Ovary (tissue), 9 donors: Measurements from ENCODE around the gene PSMA1. TPM values are rescaled to one million over a fixed set of nuclear protein-coding genes. Genes with fewer than 3 reads are reported as not detected.
"Not testable (repeated sequence)": the region's sequence is repeated elsewhere in the genome, so short reads cannot be mapped to it uniquely, and the experiment has no call there.

ENCODE experiments used
- DNase-seq, 5 donors: peaks; one replicate each; pipeline ENCODE4 v3.0.0-alpha.2; 2019 to 2020
- H3K27ac ChIP-seq, 2 donors: fragments of 200-600 bp; one replicate each; pipeline versions ENCODE4 v1.5.1 to v1.8.0; 2019 to 2022
- H3K27me3 ChIP-seq: fragments of 200-600 bp; one replicate; pipeline ENCODE4 v1.8.0; 2022
- H3K36me3 ChIP-seq: fragments of 200-600 bp; sonication (generic); one replicate; pipeline ENCODE4 v1.5.1; 2019
- H3K4me1 ChIP-seq: one replicate; pipeline ENCODE4 v1.8.1; 2013; ENCODE audit warnings: mild to moderate bottlenecking, moderate library complexity; ENCODE audit not compliant: insufficient read depth
- H3K4me3 ChIP-seq: fragments of 200-600 bp; sonication (generic); one replicate; pipeline ENCODE4 v1.5.1; 2017
- H3K9me3 ChIP-seq, 2 donors: fragments of 200-600 bp in 1 of 2; sonication (generic) in 1 of 2; one replicate each; pipeline versions ENCODE4 v1.5.1 to v1.8.1; 2013 to 2019; ENCODE audit warnings: mild to moderate bottlenecking in 1 of 2, moderate library complexity in 1 of 2
- EP300 ChIP-seq: sonication (generic); formaldehyde crosslinking; IDR thresholded peaks from one replicate; pipeline ENCODE4 v1.6.1; 2017; ENCODE audit warnings: antibody characterized with exemption
- POLR2A ChIP-seq: fragments of 450-650 bp; IDR thresholded peaks from one replicate; pipeline ENCODE4 v1.6.1; 2017; ENCODE audit warnings: antibody characterized with exemption, mild to moderate bottlenecking, moderate library complexity
- WGBS, 3 donors: extraction: QIAGEN DNeasy Blood & Tissue Kit in 1 of 3; methylation state at CpG; one replicate each; pipeline versions ENCODE4 v1.1.5 to v1.1.7; 2013 to 2017; 5-methylcytosine and 5-hydroxymethylcytosine counted together
- intact Hi-C, 4 donors: fragments of 100-400 bp; cut with DNase I; formaldehyde crosslinking; loops; one replicate each; pipeline versions ENCODE4 v1.11.0 to v1.15.1; 2022 to 2023
- polyA plus RNA-seq, 2 donors: library from polyadenylated mRNA; stranded (reverse); fragments of 200-250 nt in 1 of 2; fragments of 350-450 nt in 1 of 2; fragmentation: Illumina TruSeq in 1 of 2; extraction: RNeasy Lipid Tissue Mini Kit (QIAGEN cat#74804) in 1 of 2; gene quantifications; one replicate each; pipeline ENCODE4 v1.2.3, GENCODE V29; 2013 to 2014
- total RNA-seq, 7 donors: library from RNA; depleted of rRNA in 2 of 7; stranded (reverse); fragments of >200 nt in 2 of 7; fragmentation: NEBNext Ultra II Directional in 3 of 7; extraction: Animal tissue kit (Norgen Biotek cat#: 25700) in 3 of 7; gene quantifications; one replicate each; pipeline versions ENCODE4 v1.1.0 to v1.2.4, GENCODE V29; 2016 to 2023
- TF ChIP-seq, protein P1 (sequence below), 3 donors: fragments of 450-650 bp in 2 of 3; fragments of 200-600 bp in 1 of 3; IDR thresholded peaks; one replicate each; pipeline versions ENCODE4 v1.5.1 to v1.8.0; 2016 to 2022; ENCODE audit warnings: antibody characterized with exemption in 3 of 3, mild to moderate bottlenecking in 1 of 3
- donor health status: DM: no; HTN: no; CAD: no; lungs with moderate emphysema.
- donor health status: DM: no; HTN: no; CAD: no.
- donor health status: Bipolar disorder and iron deficiency.
- donor health status: DM: yes; HTN: yes; CAD: no.
- donor health status: DM: no; HTN: no; CAD: no.
- donor health status: DM: yes; HTN: yes; CAD: no.

PSMA1 gene
- total and polyA plus RNA-seq, 9 donors: 67.1 to 134 (median 96.3) TPM

DNA sequence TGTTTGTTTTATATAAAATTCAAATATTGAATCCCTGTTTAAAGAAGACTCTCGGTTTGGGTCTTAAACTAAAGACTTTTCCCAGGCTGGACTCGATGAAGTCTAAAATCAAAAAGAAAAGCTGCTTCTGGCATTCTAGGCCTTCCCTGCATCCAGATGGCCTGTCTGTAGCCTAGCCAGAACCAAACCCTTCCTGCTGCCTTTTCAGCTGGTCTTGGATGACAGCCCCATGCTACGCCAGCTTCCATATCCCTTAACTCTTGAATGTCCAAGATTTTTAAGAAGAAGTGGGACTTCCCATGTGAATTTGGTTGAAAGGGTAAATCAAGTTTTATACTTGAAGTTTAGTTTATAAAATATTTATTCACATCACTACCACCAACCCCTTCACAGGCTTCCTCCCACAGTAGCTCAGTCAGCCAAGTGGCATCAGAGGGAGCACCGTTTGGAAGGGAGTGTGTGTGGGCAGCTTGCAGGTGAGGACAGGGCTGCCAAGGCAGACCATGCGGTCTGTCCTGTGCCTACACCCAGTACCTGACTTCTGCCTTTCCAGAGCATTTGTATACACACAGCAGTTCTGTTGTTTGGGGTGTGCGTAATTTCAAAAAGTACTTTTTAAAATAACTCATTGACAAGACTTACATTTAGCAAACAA, 18.2 kb upstream of the PSMA1 start:
- H3K27me3 ChIP-seq: no peaks in the 10 kb centered on the region
- no peak for DNase-seq
- H3K4me3 ChIP-seq: no peak overlapping the region
- H3K9me3 ChIP-seq: no peaks in the 10 kb centered on the region
- 64 to 66% (median 64%) methylated on average over 6 of the region's 6 CpGs for WGBS, 3 donors
- peaks cover 2% of the 10 kb centered on the region for H3K4me1 ChIP-seq
- H3K27ac ChIP-seq: no peak overlapping the region
- H3K36me3 ChIP-seq: no peaks in the 10 kb centered on the region
- TF ChIP-seq POLR2A (no peak), EP300 (no peak)
- TF ChIP-seq, protein P1, sequence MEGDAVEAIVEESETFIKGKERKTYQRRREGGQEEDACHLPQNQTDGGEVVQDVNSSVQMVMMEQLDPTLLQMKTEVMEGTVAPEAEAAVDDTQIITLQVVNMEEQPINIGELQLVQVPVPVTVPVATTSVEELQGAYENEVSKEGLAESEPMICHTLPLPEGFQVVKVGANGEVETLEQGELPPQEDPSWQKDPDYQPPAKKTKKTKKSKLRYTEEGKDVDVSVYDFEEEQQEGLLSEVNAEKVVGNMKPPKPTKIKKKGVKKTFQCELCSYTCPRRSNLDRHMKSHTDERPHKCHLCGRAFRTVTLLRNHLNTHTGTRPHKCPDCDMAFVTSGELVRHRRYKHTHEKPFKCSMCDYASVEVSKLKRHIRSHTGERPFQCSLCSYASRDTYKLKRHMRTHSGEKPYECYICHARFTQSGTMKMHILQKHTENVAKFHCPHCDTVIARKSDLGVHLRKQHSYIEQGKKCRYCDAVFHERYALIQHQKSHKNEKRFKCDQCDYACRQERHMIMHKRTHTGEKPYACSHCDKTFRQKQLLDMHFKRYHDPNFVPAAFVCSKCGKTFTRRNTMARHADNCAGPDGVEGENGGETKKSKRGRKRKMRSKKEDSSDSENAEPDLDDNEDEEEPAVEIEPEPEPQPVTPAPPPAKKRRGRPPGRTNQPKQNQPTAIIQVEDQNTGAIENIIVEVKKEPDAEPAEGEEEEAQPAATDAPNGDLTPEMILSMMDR (IDR thresholded peaks at IDR 0.05): no peak
- intact Hi-C loops: loop anchor here in 1 of 4 donors (10.0 kb wide), 1 partner anchor 366 kb away; no protein-coding TSS in a partner anchor

DNA sequence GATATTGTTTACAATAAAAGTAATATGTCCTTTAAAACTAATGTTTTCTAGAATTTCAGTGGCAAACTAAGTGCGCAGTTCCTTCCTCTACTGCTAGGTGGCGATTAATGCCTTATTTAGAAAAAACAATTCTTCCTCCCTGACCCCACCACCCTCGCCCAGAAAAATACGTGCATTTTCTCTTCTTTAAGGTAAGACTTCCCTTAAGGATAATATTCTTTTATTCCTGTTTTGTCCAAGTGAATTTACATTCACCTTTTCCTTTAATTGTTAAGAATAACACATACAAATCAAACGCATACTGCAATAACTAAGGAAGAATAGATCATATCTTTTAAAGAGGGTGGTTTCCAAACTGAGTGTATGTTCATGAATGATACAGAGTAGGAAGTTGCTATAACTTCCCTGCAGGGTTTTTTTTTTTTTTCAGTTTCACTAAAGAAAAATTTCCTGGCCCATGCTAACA, 17.0 kb upstream of the PSMA1 start:
- DNase-seq: peak in 1 of 5 donors; percentile 22
- 12 to 17% (median 13%) methylated on average over 5 of the region's 5 CpGs for WGBS, 3 donors
- H3K4me3 ChIP-seq: no peak overlapping the region
- H3K27me3 ChIP-seq: no peaks in the 10 kb centered on the region
- no peaks in the 10 kb centered on the region for H3K36me3 ChIP-seq
- H3K9me3 ChIP-seq: no peaks in the 10 kb centered on the region
- H3K4me1 ChIP-seq: peaks cover 2% of the 10 kb centered on the region
- H3K27ac ChIP-seq: no peak overlapping the region
- intact Hi-C loops: loop anchor here in 1 of 4 donors (10.0 kb wide), 1 partner anchor 368 kb away; no protein-coding TSS in a partner anchor
- no peak for TF ChIP-seq POLR2A
- TF ChIP-seq, protein P1 (IDR thresholded peaks at IDR 0.05): peak in 2 of 3 donors; percentile 44 to 46

DNA sequence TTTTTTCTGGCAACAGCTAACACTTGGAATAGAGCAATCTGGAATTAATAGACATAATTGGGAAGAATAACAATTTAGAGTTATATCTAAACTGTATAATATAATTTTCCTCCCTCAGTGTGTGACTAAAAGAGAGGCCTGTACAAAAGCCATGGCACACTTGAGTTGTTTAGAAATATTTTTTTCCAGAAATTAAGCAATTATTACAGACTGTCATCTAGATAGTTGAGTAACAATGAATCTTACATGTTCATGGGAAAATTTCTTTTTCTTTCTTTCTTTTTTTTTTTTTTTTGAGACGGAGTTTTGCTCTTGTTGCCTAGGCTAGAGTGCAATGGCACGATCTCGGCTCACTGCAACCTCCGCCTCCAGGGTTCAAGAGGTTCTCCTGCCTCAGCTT, 15.0 kb upstream of the PSMA1 start:
- 93 to 94% (median 93%) methylated on average over 4 of the region's 4 CpGs for WGBS, 3 donors
- not testable (repeated sequence) for H3K4me3 ChIP-seq, H3K9me3 ChIP-seq, H3K27me3 ChIP-seq, H3K27ac ChIP-seq, H3K36me3 ChIP-seq, H3K4me1 ChIP-seq, DNase-seq
- intact Hi-C loops: loop anchor here in 1 of 4 donors (10.0 kb wide), 1 partner anchor 370 kb away; no protein-coding TSS in a partner anchor

GRCh38 chr11:14529951-14530350, 9.8 kb upstream of the PSMA1 start:
- Histone ChIP-seq H3K4me3 (no peak overlapping the region), H3K27me3 (no peaks in the 10 kb centered on the region), H3K27ac (no peak overlapping the region), H3K9me3 (no peaks in the 10 kb centered on the region), H3K36me3 (no peaks in the 10 kb centered on the region), H3K4me1 (no peaks in the 10 kb centered on the region)
- TF ChIP-seq, protein P1 (IDR thresholded peaks at IDR 0.05): no peak
- TF ChIP-seq POLR2A: no peak
- no peak for TF ChIP-seq EP300
- WGBS, 3 donors: 93 to 96% (median 95%) methylated on average over 2 of the region's 2 CpGs
- intact Hi-C loops: loop anchor here in 2 of 4 donors (10.0 kb wide), 2 partner anchors 365 to 375 kb away; partner anchors contain the start of gene CYP2R1 (in 1 of the 2)
- DNase-seq: no peak

DNA sequence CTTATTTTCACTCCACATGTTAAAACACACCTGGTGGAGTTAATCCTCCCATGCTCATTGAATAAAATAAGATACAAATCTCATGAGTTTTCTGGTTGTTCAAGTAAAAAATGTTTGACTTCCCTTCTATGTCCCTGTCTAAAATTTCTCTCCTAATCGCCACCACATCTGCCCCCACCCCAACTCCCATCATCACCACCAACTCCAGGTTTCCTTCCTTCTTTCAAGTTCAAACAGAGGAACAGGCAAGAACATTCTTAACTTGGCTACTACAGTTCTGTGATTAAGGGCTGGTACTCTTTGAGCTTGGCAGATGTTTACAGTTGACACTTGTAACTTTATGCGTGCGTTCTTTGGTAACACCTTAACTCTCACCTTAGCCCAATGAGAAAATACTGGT, 9.1 kb upstream of the PSMA1 start:
- TF ChIP-seq, protein P1 (IDR thresholded peaks at IDR 0.05): no peak
- TF ChIP-seq POLR2A: no peak
- no peak for TF ChIP-seq EP300
- intact Hi-C loops: loop anchor here in 1 of 4 donors (10.0 kb wide), 1 partner anchor 365 kb away; the partner anchor contains the start of gene CYP2R1
- no peaks in the 10 kb centered on the region for H3K27me3 ChIP-seq
- H3K9me3 ChIP-seq: no peaks in the 10 kb centered on the region
- no peak overlapping the region for H3K4me3 ChIP-seq
- no peak for DNase-seq
- H3K27ac ChIP-seq: no peak overlapping the region
- H3K36me3 ChIP-seq: no peaks in the 10 kb centered on the region
- no peaks in the 10 kb centered on the region for H3K4me1 ChIP-seq
- WGBS, 3 donors: 85 to 88% (median 86%) methylated on average over 3 of the region's 3 CpGs
